ENCODE results near the gene ZNF536. TPM values are rescaled to one million over a fixed set of nuclear protein-coding genes. Genes with fewer than 3 reads are reported as not detected.

Gene ZNF536
- total and polyA plus RNA-seq, 2 donors (not counting 3 experiments of a cell fraction or from before 2014, with no cell fraction given), result not detected

DNA sequence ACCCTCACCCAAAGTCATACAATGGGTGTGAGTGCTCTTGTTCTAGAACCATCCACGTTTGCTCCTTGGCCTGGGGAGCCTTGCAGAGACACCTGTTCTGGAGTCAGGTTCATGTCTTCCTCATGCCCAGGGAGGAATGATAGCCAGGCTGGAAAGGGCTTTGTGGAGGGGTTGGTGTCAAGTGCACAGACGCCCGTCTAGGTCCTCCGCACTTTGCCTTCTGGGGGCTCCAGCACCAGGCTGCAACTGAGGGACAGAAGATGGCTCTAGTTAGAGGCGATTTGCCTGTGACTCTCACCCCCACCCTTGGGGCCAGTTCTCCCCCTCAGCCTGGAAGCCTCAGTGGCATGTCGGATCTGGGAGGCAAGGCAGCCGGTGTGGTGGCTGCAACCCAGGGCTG is 47.2 kb upstream of the ZNF536 start:
- no peak overlapping the region for H3K4me2 ChIP-seq (ENCODE audit: insufficient read depth, low read length)
- H3K4me1 ChIP-seq (ENCODE audit: control insufficient read depth, extremely low read depth, insufficient read depth, low read length), result no peaks in the 10 kb centered on the region
- dilution Hi-C loops (cut with MboI; ENCODE audit: extremely low pct_ligation_motif_present, low sequenced_read_pairs) (no loop called here), intact Hi-C loops (cut with micrococcal nuclease) (no loop called here)
- no peak overlapping the region for H3K27ac ChIP-seq (ENCODE audit: insufficient read depth, low read depth, low read length)
- no peaks in the 10 kb centered on the region for H3K36me3 ChIP-seq (ENCODE audit: control insufficient read depth in 2 of 2, extremely low read depth in 1 of 2, insufficient read depth in 2 of 2, low read length in 2 of 2)
- H3K79me2 ChIP-seq (ENCODE audit: control insufficient read depth, insufficient read depth, low read length), result no peaks in the 10 kb centered on the region
- no peak for DNase-seq (ENCODE audit: low read depth, low spot score)
- CTCF ChIA-PET, result no interaction called here
- no peak overlapping the region for H3K9ac ChIP-seq (replicated peaks; ENCODE audit: extremely low read depth, insufficient read depth, low read length)
- TF ChIP-seq MYC (IDR thresholded peaks at IDR 0.05; ENCODE audit: low read depth, low read length), result no peak
- TF ChIP-seq GATA2 (IDR thresholded peaks at IDR 0.05; ENCODE audit: insufficient read depth, insufficient read length, low read depth, low read length), result no peak
- TF ChIP-seq, protein P1, sequence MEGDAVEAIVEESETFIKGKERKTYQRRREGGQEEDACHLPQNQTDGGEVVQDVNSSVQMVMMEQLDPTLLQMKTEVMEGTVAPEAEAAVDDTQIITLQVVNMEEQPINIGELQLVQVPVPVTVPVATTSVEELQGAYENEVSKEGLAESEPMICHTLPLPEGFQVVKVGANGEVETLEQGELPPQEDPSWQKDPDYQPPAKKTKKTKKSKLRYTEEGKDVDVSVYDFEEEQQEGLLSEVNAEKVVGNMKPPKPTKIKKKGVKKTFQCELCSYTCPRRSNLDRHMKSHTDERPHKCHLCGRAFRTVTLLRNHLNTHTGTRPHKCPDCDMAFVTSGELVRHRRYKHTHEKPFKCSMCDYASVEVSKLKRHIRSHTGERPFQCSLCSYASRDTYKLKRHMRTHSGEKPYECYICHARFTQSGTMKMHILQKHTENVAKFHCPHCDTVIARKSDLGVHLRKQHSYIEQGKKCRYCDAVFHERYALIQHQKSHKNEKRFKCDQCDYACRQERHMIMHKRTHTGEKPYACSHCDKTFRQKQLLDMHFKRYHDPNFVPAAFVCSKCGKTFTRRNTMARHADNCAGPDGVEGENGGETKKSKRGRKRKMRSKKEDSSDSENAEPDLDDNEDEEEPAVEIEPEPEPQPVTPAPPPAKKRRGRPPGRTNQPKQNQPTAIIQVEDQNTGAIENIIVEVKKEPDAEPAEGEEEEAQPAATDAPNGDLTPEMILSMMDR (IDR thresholded peaks at IDR 0.05; ENCODE audit: extremely low read depth in 1 of 2, insufficient read depth in 1 of 2, low read depth in 1 of 2, low read length in 2 of 2), result no peak
- no peak for TF ChIP-seq JUN (IDR thresholded peaks at IDR 0.05; ENCODE audit: borderline replicate concordance, insufficient read depth, insufficient read length, low read depth)
- no peak for TF ChIP-seq FOS (IDR thresholded peaks at IDR 0.05; ENCODE audit: borderline replicate concordance, insufficient read depth, low read length)
- no peak for TF ChIP-seq POLR2AphosphoS5 (IDR thresholded peaks at IDR 0.05; ENCODE audit: insufficient read depth, low read depth, low read length)
- no peak for TF ChIP-seq EZH2 (IDR thresholded peaks at IDR 0.05; ENCODE audit: borderline replicate concordance, low read depth, low read length, severe bottlenecking)
- TF ChIP-seq POLR2A (IDR thresholded peaks at IDR 0.05; ENCODE audit: low read depth, low read length), result no peak
- TF ChIP-seq, protein P2, sequence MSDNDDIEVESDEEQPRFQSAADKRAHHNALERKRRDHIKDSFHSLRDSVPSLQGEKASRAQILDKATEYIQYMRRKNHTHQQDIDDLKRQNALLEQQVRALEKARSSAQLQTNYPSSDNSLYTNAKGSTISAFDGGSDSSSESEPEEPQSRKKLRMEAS (IDR thresholded peaks at IDR 0.05; ENCODE audit: insufficient read depth, insufficient read length), result no peak
- H4K20me1 ChIP-seq (replicated peaks; ENCODE audit: control insufficient read depth, extremely low read depth, insufficient read depth, low read length), result no peaks in the 10 kb centered on the region
- no TSS peak for BruUV-seq (replicated peaks)
- H2AFZ ChIP-seq (ENCODE audit: low read depth, low read length), result no peak overlapping the region
- FAIRE-seq, result no peak
- no peaks in the 10 kb centered on the region for H3K9me3 ChIP-seq (replicated peaks; ENCODE audit: control insufficient read depth, insufficient read depth, low read length)
- POLR2A ChIA-PET, result interaction anchor here (0.6 kb wide), 1 partner anchor 1064 kb away, joined by 3 read pairs; no protein-coding TSS in a partner anchor
- H3K27me3 ChIP-seq (ENCODE audit: control insufficient read depth in 2 of 2, insufficient read depth in 2 of 2, low read length in 2 of 2), result no peaks in the 10 kb centered on the region
- H3K9me1 ChIP-seq (replicated peaks; ENCODE audit: control insufficient read depth, extremely low read depth, insufficient read depth, low read length), result no peaks in the 10 kb centered on the region
- no peak overlapping the region for H3K4me3 ChIP-seq (replicated peaks in 1 of 3; ENCODE audit: insufficient read depth in 1 of 3, low read depth in 1 of 3, low read length in 3 of 3)
